DMS79 (cell line): ENCODE results near the gene C5orf63.
"Not testable (repeated sequence)": the region's sequence is repeated elsewhere in the genome, so short reads cannot be mapped to it uniquely, and the experiment has no call there.

Experiments used
- DNase-seq: peaks from one replicate; lab custom pipeline; 2025; lab: John Stamatoyannopoulos, UW

Gene C5orf63

DNA sequence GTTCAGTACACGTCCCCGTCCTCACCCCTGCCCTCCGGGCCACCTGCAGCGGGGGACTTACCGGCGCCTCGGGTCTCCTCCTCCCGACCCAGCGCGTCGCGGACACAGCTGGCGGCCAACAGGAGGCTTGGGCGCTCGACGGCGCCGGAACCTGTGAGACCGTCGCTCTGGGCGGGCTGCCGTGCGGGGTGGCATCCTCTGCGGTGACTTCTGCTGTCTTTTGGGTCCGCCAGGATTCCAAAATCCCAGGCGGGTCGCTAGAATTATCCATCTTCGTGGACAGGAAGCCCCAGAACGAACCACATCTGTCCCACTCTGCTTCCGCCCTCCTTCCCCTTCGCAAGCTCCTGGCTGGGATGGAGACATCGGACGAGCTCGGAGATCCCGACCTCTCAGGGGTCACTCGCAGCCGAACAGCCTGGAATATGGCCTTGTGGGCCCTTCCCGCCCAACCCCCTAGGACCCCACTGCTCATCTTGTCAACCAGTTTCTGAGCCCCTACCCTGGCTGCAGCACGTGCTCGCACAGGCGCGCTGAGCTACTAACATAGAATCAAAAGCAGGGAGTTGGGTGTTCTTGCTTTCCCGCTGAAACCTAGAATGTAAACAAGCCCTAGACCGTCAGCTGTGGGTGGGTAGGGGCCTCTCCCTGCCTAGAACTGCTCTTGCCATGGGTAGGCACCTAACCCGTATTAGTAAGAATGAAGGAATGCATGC lies 42.0 kb downstream of the C5orf63 start:
- no peak for DNase-seq

DNA sequence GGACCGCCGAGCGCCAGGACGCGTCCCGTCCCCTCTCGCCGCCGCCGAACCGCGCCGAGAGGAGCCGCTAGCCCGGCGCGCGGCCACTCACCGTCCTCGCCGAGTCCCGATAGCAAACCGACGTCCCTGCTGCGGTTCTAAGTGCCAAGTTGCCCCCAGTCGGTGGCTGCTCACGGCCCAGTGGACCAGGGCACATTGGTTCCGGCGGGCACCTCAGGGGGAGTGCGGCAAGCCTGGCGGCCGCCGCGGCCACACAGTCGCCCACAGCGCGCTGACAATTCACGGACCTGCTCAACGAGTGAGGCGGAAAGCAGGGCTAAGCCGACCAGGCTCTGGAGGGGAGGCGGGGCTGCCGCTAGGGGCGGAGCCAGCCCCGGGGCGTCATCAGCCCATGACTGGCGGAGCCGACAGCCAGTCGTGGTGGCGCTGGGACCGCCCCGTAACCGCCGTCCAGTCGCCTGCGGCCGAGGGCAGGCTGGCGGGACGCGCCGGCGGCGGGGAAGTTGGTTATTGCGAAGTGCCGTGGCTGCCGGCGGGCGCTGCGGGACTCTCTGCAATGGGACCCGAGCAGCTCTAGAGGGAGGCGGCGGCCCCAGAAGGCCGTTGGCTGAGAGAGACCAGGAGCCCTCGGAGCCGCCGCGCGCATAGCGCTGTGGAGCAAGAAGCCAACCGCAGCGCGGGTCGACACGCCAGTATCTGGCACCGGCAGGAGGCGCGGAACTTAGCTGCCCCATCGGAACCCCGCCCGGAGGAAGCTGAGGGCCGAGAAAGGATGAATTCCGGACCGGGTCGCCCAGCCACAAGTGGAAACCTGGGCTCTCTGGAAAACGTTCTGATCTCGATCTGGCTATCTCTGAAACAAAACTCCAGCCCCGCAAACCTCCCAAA lies 42.8 kb downstream of the C5orf63 start, which contains the start of gene MARCHF3:
MARCHF3 (minus strand) TSS at position 300 of the 888 bp plus-strand sequence. CDS start 112,387 bp downstream, outside the sequence.
- DNase-seq = peak; percentile 38

DNA sequence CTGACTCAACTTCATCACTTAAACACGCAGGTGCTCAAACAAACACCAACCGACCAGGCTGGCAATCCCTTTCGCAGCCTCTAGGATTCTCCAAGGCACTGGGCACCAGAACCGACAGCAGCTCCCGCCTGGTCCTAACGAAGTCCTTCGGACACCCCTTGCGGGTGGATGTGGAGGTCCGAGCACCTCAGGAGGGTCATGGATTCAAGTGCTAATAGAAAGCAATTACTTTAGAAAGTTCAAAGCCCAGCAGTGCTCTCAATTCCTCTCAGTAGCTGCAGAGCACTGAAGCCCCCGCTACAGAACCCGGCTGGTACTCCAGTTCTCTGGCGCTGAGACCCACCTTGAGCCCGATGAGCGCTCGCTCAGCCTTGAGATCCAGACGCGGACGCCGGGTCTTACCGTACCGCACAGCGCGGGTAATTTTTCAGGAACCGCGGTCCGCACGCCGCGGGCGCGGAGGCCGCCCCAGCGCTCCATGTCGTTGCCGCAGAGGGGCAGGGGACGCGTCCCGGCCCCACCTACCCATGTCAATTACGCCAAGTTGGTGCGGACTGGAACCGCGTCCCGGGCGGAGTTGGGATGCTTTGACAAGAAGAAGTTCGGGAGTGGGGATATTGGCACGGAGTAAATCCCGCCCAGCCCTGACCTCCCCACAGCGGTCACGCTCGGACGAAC lies 43.6 kb downstream of the C5orf63 start:
- peak; percentile 4 for DNase-seq

DNA sequence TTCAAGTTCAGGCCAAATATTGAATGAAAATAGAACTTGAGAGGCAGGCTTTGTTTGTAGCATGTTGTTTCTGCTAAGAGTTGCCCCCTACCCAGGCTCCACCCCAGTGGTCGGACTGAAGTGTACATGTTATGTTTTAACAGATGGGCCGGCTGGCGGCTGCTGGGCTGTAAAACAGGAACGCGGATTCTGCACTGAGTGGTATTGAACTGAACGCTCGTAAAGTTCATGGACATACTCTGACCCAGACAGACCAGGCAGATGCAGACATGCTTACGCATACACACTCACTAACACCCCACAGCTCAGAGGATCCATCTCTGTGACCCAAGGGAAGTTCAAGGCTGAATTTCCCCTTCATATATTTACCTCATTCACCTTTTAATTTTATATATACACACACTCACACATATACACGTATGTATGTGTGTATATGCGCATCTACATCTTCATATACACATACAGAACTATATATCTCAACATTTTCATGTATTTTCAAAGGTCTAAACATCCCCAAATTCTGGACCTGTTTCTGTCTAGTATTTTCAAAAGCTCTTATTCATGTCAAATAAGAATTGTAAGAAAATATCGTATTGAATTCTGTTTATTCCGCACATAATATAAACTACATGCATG lies 44.4 kb downstream of the C5orf63 start:
- no peak for DNase-seq

DNA sequence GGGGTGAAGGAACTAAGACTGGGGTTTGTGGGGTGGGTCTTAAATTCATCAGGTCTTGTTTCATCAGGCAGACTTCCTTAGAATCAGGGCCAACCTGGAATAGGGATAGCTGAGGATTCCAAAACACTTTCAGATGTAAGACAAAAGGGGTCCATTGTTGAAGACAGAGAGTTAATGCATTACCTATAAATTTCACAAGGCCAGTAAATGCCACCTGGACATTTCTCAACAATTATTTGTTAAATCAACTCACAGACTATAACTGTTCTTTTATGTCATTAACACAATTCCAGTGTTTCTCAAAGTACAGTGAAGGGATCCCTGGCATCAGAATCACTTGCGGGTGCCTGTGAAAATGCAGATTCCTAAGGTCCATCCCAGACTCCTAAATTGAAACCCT lies 45.8 kb downstream of the C5orf63 start:
- no peak for DNase-seq

DNA sequence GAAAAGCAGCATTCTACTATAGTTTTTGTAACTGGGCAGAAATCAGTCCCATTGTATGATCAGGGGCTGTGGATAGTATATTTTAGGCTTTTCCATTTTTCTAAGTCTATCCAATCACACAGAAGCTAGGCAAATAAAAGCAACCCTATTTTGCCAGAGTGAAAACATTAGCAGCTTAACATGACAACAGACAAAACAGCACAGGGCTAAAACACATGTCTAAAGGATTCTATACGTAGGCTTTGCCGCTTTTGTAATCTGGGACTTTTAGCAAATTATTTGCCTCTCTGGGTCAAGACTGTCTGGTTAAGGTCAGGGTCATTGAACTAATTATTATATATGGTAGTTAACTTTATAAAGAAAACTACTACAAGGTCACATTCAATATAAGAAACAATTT lies 47.1 kb downstream of the C5orf63 start:
- no peak for DNase-seq

DNA sequence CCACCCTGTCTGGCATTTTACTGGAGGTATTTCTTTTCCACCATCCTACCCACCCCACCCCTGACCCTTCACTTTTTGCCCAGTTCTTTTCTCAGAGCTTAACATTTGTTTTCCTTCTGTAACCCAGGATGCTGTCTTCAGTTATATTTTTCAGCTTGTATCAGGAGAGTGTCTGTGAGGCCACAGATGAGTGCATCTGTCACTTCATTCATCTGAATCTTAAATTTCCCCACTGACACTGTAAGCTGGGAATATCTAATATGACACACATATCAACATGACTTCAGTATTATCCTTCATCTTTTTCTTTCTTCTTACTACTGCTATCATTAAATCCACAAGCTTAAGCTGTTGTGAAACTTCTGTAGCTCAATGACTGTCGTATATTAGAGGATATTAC lies 47.8 kb downstream of the C5orf63 start:
- DNase-seq = no peak

DNA sequence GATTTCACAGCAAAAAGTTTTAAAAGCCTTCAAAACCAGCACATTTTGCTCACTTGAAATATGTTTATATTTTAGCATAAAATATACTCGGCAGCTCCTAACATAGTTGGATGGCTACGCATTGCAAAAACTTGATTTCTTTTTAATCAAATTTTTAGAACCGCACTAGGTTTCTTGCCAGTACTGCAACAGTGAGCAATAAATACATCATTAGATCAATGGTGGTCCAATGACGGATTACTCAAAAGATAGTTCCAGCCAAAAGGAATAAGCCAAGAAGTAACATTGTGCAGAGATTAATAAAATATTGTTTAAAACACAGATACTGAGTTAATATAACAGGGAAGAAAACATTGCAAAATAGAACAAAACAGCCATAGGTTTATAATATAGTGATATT lies 48.5 kb downstream of the C5orf63 start:
- no peak for DNase-seq

DNA sequence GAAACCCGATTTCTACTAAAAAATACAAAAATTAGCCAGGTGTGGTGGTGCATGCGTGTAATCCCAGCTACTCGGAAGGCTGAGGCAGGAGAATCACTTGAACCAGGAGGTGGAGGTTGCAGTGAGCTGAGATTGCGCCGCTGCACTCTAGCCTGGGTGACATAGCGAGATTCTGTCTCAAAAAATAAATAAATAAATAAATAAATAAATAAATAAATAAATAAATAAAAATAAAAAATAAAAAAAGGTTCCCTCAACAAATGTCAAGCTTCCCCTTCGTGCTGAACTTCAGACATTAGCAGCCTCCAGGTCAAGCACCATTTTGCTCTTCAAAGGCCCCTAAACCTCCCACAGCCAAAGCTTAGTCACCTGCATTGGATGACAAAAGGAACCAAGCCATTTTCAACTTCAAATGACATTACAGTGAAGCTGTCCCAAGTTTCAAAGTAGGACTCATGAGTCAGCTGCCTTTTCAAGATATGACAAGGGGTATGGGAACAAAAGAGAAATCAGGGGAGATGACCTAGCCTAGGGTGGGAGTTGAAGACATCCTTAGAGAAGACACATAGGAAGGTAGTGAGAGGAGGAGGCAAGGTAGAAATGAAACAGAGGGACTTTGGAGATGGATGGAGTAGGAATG lies 49.6 kb downstream of the C5orf63 start:
- not testable (repeated sequence) for DNase-seq

DNA sequence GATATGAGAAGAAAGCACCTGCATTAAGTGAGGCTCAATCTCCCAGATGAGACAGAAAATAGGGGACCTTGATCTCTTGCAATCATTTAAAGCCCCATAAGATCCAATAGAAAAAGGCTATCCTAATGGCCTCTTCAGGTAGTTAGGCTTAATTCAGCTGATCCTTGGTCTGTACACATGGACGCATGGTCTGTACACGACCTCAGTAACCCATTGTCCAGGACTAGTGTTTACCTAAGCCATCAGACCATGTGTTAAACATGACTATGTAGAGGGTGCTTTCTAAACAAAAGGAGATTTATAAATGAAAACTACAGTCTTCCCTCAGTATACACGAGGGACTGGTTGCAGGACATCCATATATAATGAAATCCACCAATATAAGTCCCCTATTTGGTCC lies 50.5 kb downstream of the C5orf63 start:
- DNase-seq = no peak

DNA sequence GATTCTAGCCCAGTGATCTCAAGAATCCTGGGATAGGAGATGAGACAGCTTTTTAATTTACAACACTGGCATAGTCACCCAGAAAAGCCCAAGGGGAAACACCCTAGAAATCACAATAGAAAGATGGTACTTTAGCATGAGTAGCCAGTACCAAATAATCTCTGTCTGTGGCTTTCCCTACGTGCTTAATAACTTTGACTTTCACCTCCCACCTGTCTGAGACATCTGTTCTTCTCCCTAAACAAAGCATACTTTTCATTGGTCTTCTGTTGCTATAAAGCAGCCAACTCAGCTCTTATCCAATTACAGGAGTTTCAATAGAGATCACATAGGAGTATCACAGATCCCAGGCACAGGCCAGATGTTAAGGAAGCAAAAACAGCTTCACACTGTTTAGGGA lies 53.4 kb downstream of the C5orf63 start:
- DNase-seq = no peak

DNA sequence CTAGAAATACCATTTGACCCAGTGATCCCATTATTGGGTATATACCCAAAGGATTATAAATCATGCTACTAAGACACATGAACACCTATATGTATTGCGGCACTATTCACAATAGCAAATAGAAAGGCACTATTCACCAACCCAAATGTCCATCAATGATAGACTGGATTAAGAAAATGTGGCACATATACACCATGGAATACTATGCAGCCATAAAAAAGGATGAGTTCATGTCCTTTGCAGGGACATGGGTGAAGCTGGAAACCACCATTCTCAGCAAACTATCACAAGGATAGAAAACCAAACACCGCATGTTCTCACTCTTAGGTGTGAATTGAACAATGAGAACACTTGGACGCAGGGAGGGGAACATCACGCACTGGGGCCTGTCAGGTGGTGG lies 56.6 kb downstream of the C5orf63 start:
- DNase-seq = not testable (repeated sequence)

DNA sequence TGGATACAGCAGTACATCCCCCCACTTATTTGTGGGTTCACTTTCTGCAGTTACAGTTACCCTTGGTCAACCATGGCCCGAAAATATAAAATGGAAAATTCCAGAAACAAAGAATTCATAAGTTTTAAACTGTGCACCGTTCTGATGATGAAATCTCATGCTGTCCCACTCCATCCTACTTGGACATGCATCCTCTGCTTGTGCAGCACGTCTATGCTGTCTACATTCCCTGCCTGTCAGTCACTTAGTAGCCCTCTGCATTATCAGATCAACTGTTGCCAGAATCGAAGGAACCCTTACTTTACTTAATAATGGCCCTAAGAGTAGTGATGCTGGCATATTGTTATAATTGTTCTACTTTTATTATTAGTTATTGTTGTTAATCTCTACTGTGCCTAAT lies 57.6 kb downstream of the C5orf63 start:
- DNase-seq = no peak

DNA sequence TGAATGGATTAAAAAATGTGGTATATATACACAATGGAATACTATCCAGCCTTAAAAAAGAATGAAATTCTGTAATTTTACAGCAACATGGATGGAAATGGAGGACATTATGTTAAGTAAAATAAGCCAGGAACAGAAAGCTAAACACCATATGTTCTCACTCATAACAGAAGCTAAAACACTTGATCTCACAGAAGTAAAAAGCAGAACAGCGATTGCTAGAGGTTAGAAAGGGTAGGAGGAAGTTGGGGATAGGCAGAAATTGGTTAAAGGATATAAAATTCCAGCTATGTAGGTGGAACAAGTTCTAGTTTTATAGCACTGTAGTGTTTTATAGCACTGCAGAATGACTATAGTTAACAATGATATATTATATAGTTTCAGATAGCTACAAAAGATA lies 58.7 kb downstream of the C5orf63 start:
- DNase-seq = no peak

DNA sequence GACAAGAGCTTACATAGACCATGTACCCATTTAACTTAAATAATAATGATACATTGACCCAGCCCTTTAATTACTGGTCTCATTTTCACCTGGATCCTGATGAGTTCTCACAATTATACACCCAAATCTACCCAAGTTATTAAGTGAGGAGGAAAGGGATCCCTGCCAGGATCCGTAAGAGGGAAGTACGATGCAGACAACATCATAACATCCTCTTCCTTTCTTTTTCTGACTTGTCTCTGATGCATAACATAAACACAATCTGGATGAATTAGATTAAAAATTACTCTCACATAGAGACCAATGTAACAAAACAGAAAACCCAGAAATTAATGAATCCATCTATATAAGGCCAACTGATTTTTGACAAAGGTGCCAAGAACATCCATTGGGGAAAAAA lies 59.9 kb downstream of the C5orf63 start:
- no peak for DNase-seq

DNA sequence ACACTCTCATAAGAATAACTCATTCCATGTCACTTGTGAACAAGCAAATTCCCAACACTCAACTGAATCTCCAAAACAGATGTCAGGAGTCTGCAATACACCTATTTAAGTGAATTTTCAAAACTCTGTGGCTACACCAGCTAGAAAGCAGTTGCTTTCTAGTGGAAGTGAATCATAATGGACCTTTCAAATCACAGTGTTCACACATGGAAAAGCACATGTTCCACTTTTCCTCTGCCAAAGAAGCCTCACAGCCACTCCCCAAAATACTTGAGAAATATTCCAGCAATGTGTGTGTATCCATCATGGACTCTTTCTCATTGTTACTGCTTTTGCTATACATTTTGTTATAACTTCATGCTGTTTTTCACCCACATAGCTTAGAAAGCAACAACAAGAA lies 60.4 kb downstream of the C5orf63 start:
- no peak for DNase-seq

DNA sequence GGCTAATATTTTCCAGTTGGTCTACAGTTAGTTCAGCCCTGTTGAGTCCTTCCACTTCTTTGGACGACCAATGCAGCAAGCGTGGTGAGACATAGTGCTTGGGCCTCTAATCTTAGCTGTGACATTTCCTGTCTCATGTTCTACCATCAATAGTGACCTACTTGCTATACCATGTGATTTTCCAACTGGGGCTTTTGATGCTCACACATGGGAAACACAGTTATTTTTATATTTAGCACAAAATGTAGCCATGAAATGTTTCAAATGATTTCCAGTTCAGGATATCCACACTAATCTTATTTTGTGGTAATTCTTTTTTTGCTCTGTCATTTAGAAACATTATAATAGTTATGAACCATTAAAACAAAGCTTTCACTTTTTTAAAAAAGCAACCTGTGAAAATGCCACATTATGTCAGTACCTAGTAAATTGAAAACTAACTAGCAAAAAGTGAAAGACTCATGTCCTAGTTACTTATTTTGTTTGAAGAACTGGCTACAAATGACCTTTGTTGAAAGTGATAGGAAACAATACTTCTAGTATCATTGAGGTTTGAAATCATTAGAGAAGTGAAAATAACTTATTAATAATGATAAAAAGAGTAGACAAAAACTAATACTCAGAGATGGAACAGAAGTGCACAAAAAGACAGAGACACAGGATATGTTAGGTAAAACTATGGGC lies 61.2 kb downstream of the C5orf63 start:
- no peak for DNase-seq

DNA sequence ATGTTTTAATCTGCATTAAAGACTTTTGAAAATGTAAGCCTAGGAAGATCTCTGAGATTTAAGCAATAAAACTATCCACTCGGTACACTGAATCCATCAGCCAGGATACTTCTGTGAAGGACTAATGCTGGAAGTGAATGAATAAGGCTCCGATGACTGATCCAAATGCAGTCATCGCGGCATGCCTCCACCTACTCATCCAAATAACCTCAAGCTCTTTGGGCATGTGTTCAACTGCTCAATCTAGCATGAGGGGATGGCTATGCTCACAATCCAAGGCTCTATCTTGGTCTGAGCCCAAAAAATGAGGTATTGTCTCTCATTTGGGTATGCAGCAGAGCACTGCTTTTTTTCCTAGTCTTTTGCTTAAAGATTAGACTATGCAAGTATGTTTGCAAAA lies 62.1 kb downstream of the C5orf63 start:
- no peak for DNase-seq

DNA sequence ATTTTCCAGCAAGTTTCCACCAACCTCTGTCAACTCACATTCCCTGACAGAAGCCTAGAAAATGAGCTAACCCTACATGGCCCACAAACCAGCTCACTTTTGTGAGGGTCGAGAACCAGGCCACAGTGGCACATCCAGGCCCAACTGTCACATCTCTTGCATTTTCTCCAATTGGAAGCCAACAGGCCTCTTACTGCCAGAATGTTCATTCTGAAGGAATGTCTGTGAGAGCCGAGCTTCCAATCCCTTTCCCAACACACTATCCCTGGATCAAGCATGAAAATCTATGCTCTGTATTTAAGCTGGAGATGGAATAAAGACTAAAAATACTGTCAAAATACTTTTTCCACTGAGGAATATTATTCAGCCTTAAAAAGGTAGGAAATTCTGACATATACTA lies 62.9 kb downstream of the C5orf63 start:
- DNase-seq = no peak

DNA sequence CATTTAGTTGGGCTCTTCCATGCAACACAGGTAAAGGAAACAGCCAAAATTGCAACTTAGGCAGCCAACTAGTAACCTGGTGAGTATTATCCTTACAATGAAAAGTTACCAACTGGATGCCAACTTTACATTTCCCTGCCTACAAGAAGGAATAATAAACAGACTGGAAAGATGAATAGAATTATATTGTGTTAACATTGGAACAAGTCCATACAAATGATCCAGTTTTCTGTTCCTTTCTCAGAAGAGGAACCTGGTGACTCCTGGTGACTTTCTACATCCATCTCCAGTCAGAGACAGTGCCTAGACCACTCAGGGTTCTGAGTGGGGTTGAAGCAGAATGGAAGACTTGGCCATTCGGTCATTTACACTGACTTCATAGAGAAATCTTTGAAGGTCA lies 63.5 kb downstream of the C5orf63 start:
- no peak for DNase-seq

DNA sequence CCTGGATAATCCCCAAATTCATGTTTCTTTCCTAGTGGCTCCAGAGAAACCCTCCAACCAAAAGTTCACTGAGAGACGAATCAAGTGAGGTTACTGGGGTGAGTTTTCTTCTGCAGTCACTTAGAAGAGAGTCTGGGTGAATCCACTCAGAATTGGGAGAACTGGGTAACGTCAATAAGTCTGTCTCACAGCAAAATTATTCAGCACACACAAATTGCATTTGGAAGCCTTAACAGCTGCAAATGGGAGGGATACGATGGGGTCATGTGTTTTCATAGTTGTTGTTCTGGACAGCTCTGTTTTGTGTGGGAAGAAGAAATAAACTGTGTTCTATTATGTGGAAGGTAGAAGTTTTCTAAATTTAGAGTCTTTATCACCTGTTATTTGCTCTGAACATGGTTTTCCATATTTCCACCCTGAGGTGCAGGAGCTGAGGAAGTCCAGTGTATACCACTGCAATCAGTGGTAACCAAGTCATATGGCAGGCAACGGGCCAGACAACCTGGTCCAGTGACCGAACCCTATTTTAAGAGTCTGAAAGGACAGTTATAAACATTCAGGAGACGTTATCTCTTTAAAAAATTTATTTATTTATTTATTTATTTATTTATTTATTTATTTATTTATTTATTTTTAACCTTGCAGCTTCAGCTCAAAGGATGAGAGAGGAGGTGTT lies 64.9 kb downstream of the C5orf63 start:
- DNase-seq = no peak
